Activated CD8-positive, alpha-beta T cell treated with anti-CD3 and anti-CD28 coated beads for 36 hours (primary cell): Measurements from ENCODE around the gene CNTNAP2. TPM values are rescaled to one million over a fixed set of nuclear protein-coding genes. Genes with fewer than 3 reads are reported as not detected.

Experiments used
- ATAC-seq: fragments of 200-7000 bp; cut with Tn5 transposase; one replicate; pipeline ENCODE4 v1.10.0; 2021; ENCODE audit warnings: mild to moderate bottlenecking, moderate library complexity
- CTCF ChIA-PET: fragments of 350-600 bp; sonication (Branson Sonifier 250); formaldehyde crosslinking; loops from one replicate; lab custom pipeline; 2021; ENCODE audit warnings: antibody characterized with exemption; lab: Charles Lee
- POLR2A ChIA-PET: fragments of 350-600 bp; sonication (Branson Sonifier 250); formaldehyde crosslinking; loops from one replicate; lab custom pipeline; 2021; ENCODE audit warnings: antibody characterized with exemption; lab: Charles Lee
- DNase-seq: peaks from one replicate; pipeline ENCODE4 v3.0.0-alpha.2; 2020
- H3K27ac Mint-ChIP-seq: one replicate; pipeline ENCODE4 v1.8.0; 2021; ENCODE audit warnings: mild to moderate bottlenecking, mixed read lengths
- H3K27me3 Mint-ChIP-seq: one replicate; pipeline ENCODE4 v1.8.0; 2021; ENCODE audit warnings: mixed read lengths
- H3K36me3 Mint-ChIP-seq: one replicate; pipeline ENCODE4 v1.8.0; 2021; ENCODE audit warnings: low read depth, mixed read lengths
- H3K4me1 Mint-ChIP-seq: one replicate; pipeline ENCODE4 v1.8.0; 2021; ENCODE audit warnings: low read depth, mixed read lengths
- H3K4me3 Mint-ChIP-seq: one replicate; pipeline ENCODE4 v1.8.0; 2021; ENCODE audit warnings: mild to moderate bottlenecking, moderate library complexity, mixed read lengths
- H3K9me3 Mint-ChIP-seq: one replicate; pipeline ENCODE4 v1.8.0; 2021; ENCODE audit warnings: mixed read lengths
- intact Hi-C: fragments of 100-400 bp; cut with micrococcal nuclease; formaldehyde crosslinking; loops from one replicate; pipeline ENCODE4 v1.10.0; 2022
- total RNA-seq, 2 experiments: library from RNA; stranded (reverse); gene quantifications; one replicate each; pipeline ENCODE4 v1.2.3, GENCODE V29; 2021
- TF ChIP-seq, protein P1 (sequence below): fragments of 200-600 bp; IDR thresholded peaks from one replicate; pipeline ENCODE4 v1.8.0; 2022; ENCODE audit warnings: antibody characterized with exemption, mild to moderate bottlenecking

CNTNAP2 gene
- total RNA-seq, 2 experiments from 2014 or later: not detected

DNA sequence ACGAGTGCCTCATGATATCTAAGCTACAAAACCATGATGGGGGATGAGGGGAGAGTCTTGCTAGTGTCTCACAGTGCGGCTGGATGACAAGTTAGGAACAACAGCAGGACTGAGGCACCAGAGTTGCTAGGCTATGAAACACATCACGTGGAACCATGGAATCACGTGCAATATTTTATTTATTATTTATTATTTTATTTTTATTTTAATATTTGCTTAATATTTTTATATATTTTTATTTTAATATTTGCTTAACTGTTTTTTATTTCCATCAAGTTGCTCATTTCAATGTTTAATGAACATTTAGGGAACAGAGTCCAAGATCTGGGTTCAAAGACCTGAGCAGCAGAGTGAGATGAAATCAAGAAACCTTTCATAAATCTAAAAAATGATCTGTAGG, 614.6 kb downstream of the CNTNAP2 start:
- POLR2A ChIA-PET: no interaction called here
- no peaks in the 10 kb centered on the region for H3K27me3 Mint-ChIP-seq
- H3K36me3 Mint-ChIP-seq: no peaks in the 10 kb centered on the region
- TF ChIP-seq, protein P1, sequence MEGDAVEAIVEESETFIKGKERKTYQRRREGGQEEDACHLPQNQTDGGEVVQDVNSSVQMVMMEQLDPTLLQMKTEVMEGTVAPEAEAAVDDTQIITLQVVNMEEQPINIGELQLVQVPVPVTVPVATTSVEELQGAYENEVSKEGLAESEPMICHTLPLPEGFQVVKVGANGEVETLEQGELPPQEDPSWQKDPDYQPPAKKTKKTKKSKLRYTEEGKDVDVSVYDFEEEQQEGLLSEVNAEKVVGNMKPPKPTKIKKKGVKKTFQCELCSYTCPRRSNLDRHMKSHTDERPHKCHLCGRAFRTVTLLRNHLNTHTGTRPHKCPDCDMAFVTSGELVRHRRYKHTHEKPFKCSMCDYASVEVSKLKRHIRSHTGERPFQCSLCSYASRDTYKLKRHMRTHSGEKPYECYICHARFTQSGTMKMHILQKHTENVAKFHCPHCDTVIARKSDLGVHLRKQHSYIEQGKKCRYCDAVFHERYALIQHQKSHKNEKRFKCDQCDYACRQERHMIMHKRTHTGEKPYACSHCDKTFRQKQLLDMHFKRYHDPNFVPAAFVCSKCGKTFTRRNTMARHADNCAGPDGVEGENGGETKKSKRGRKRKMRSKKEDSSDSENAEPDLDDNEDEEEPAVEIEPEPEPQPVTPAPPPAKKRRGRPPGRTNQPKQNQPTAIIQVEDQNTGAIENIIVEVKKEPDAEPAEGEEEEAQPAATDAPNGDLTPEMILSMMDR: no peak
- ATAC-seq (no peak), DNase-seq (no peak)
- CTCF ChIA-PET: no interaction called here
- H3K27ac Mint-ChIP-seq: no peak overlapping the region
- H3K9me3 Mint-ChIP-seq: peaks cover 5% of the 10 kb centered on the region
- no peak overlapping the region for H3K4me3 Mint-ChIP-seq
- intact Hi-C loops: no loop called here
- no peaks in the 10 kb centered on the region for H3K4me1 Mint-ChIP-seq

DNA sequence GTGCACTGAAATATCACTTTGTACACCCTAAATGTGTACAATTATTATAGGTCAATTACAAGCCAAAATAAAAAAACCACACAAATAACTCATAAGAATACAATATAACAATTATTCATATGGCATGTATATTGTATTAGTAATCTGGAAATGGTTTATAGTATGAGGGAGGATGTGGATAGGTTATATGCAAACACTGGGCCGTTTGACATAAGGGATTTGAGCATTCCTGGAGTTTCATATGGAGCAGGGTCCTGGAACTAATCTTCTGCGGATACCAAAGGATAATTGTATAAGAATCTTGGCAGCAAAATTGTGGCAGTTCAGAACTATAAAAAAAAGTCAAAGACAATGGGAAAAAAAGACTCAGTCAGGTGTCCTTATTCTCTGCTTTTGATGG, 619.4 kb downstream of the CNTNAP2 start:
- no peak overlapping the region for H3K27ac Mint-ChIP-seq
- no peak for DNase-seq
- TF ChIP-seq, protein P1: no peak
- no peak overlapping the region for H3K4me3 Mint-ChIP-seq
- no peaks in the 10 kb centered on the region for H3K4me1 Mint-ChIP-seq
- no peaks in the 10 kb centered on the region for H3K36me3 Mint-ChIP-seq
- no peaks in the 10 kb centered on the region for H3K27me3 Mint-ChIP-seq
- ChIA-PET CTCF (no interaction called here), POLR2A (no interaction called here)
- no peak for ATAC-seq
- intact Hi-C loops: no loop called here
- peaks cover 9% of the 10 kb centered on the region for H3K9me3 Mint-ChIP-seq

DNA sequence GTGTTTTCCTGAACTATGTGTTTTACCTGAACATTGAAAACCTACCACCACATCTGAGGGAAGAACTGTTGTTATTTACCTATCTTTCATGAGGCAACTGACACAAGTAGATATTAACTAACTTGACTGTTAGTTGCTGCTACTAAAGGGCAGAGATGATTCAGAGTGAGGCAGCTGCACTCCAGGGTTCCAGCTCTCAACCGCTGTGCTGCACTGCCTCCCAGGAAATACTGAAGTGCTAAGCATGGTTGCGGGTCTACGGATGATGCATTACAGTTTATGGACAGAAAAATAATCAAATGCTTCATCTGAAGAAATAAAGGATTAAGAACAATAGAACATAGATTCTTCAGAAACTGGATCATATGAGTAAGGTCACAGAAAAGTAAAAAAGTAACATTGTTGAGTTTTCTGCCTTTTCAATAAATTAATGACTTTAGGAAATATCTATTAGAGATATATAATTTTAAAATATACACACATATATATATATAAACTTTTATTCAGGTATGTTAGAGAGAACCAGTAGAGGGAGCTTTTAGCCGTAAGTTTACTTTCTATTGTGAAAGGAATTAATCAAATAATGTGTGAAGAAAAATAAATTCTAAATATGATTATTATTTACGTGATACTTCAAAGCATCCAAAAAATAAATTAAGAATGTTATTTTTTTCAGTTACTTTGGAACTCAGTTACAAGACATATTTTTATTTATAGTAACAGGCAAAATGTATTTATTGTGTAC, 620.0 kb downstream of the CNTNAP2 start:
- Mint-ChIP-seq H3K4me3 (no peak overlapping the region), H3K4me1 (no peaks in the 10 kb centered on the region), H3K27ac (no peak overlapping the region), H3K36me3 (no peaks in the 10 kb centered on the region), H3K27me3 (no peaks in the 10 kb centered on the region), H3K9me3 (peaks cover 13% of the 10 kb centered on the region)
- TF ChIP-seq, protein P1: no peak
- ChIA-PET CTCF (no interaction called here), POLR2A (no interaction called here)
- intact Hi-C loops: no loop called here
- DNase-seq: no peak
- ATAC-seq: no peak

DNA sequence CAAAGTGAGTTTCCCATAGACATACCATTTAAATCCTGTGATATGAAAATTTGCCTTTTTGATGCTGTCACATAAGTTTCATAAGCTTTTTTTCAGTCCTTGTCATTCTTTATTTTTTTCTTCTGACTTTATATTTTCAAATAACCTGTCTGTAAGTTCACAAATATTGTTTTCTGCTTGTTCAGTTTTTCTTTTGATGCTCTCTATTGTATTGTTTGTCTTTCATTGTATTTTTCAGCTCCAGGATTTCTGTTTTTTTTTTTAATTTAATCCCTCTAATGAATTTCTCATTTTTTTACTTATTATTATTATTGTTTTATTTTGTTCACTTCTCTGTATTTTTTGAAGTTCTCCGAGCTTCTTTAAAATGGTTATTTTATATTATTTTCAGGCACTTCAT, 623.4 kb downstream of the CNTNAP2 start:
- TF ChIP-seq, protein P1: no peak
- ChIA-PET CTCF (no interaction called here), POLR2A (no interaction called here)
- Mint-ChIP-seq H3K27ac (no peak overlapping the region), H3K27me3 (no peaks in the 10 kb centered on the region), H3K9me3 (peaks cover 18% of the 10 kb centered on the region), H3K4me3 (no peak overlapping the region), H3K36me3 (no peaks in the 10 kb centered on the region), H3K4me1 (no peaks in the 10 kb centered on the region)
- intact Hi-C loops: no loop called here
- DNase-seq: no peak
- no peak for ATAC-seq

DNA sequence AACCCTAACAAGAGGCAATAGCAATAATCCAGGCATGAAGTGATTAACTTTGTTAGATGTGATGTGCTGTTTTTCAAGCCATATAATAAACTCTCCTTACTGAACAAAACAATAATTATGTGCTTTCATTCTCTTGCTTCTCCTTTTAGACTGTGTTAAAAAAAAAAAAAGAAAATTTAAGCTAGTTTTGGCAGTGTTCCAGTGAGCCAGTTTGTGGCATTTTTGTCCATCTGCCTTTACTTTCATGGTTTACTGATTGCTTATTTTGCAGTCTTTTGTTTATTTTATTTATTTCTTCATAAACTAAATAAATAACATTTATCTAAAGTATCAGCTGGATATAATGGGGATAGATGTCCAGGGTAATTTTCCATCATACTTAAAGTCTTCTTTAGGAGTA, 625.3 kb downstream of the CNTNAP2 start:
- H3K36me3 Mint-ChIP-seq: no peaks in the 10 kb centered on the region
- DNase-seq (no peak), ATAC-seq (no peak)
- TF ChIP-seq, protein P1: no peak
- no peak overlapping the region for H3K27ac Mint-ChIP-seq
- peaks cover 16% of the 10 kb centered on the region for H3K9me3 Mint-ChIP-seq
- no peak overlapping the region for H3K4me3 Mint-ChIP-seq
- CTCF ChIA-PET: interaction anchor here (0.9 to 1.4 kb wide), 2 partner anchors 11 to 12 kb away, joined by 3 read pairs; no protein-coding TSS in a partner anchor
- H3K4me1 Mint-ChIP-seq: no peaks in the 10 kb centered on the region
- intact Hi-C loops: no loop called here
- H3K27me3 Mint-ChIP-seq: no peaks in the 10 kb centered on the region
- POLR2A ChIA-PET: no interaction called here
